ENCODE results near the gene SCN3A.

GRCh38 chr2:165055082-165055851 lies 148.6 kb downstream of the SCN3A start:
- TF ChIP-seq CTCF (IDR thresholded peaks at IDR 0.05) (no peak), POLR2A (IDR thresholded peaks at IDR 0.05) (no peak), EP300 (IDR thresholded peaks at IDR 0.05) (no peak), POLR2AphosphoS5 (IDR thresholded peaks at IDR 0.05) (no peak)
